Endodermal cell (in vitro differentiated cells): ENCODE measurements around the gene TECR. TPM values are rescaled to one million over a fixed set of nuclear protein-coding genes. Genes with fewer than 3 reads are reported as not detected.
A peak's percentile ranks its signal among the peaks of the same experiment; 100 is the strongest.

Experiments used
- DNase-seq: peaks from one replicate; pipeline ENCODE4 v3.0.0-alpha.2; 2017
- H3K27ac ChIP-seq: 2 replicates; pipeline ENCODE4 v1.5.1; 2013; ENCODE audit warnings: mild to moderate bottlenecking, low read depth, low read length, moderate library complexity
- H3K27me3 ChIP-seq: 2 replicates; pipeline ENCODE4 v1.6.1; 2013; ENCODE audit warnings: mild to moderate bottlenecking, low read length, moderate library complexity; ENCODE audit not compliant: insufficient read depth, control insufficient read depth, poor library complexity, severe bottlenecking
- H3K36me3 ChIP-seq: 2 replicates; pipeline ENCODE4 v1.7.0; 2013; ENCODE audit warnings: mild to moderate bottlenecking, low read length, moderate library complexity; ENCODE audit not compliant: control insufficient read depth, insufficient read depth
- H3K4me1 ChIP-seq: one replicate; pipeline ENCODE4 v1.7.0; 2013; ENCODE audit warnings: low read length; ENCODE audit not compliant: control insufficient read depth, insufficient read depth
- H3K4me3 ChIP-seq: 2 replicates; pipeline ENCODE4 v1.5.1; 2013; ENCODE audit warnings: mild to moderate bottlenecking, low read length, moderate library complexity
- H3K9ac ChIP-seq: 2 replicates; pipeline ENCODE4 v1.6.1; 2013; ENCODE audit warnings: mild to moderate bottlenecking, low read length, moderate library complexity; ENCODE audit not compliant: poor library complexity, severe bottlenecking; ENCODE audit errors: extremely low read depth
- H3K9me3 ChIP-seq: 2 replicates; pipeline ENCODE4 v1.6.1; 2013; ENCODE audit warnings: mild to moderate bottlenecking, low read length, moderate library complexity; ENCODE audit not compliant: control insufficient read depth
- H3K27ac Mint-ChIP-seq: 2 replicates; pipeline ENCODE4 v1.8.0; 2020; ENCODE audit warnings: mixed read lengths
- H3K27me3 Mint-ChIP-seq: 2 replicates; pipeline ENCODE4 v1.8.0; 2021; ENCODE audit warnings: mild to moderate bottlenecking, mixed read lengths; ENCODE audit not compliant: insufficient read depth
- H3K36me3 Mint-ChIP-seq: 2 replicates; pipeline ENCODE4 v1.8.0; 2020; ENCODE audit warnings: low read depth, mixed read lengths
- H3K4me1 Mint-ChIP-seq: 2 replicates; pipeline ENCODE4 v1.8.0; 2020; ENCODE audit warnings: mixed read lengths
- H3K4me3 Mint-ChIP-seq: 2 replicates; pipeline ENCODE4 v1.8.0; 2020; ENCODE audit warnings: mild to moderate bottlenecking, moderate library complexity, mixed read lengths
- H3K9me3 Mint-ChIP-seq: 2 replicates; pipeline ENCODE4 v1.8.0; 2020; ENCODE audit warnings: mild to moderate bottlenecking, mixed read lengths
- CTCF ChIP-seq: fragments of 200-600 bp; sonication (generic); conservative IDR thresholded peaks from 2 replicates; pipeline ENCODE4 v1.5.0; 2021; ENCODE audit warnings: antibody characterized with exemption, mild to moderate bottlenecking
- WGBS, 2 experiments: methylation state at CpG; one replicate each; pipeline versions ENCODE4 v1.1.5 to v1.1.7; 2013; ENCODE audit warnings: missing lambda C conversion rate in 2 of 2, mixed read lengths in 1 of 2; ENCODE audit not compliant: insufficient coverage in 1 of 2, insufficient read length in 1 of 2; 5-methylcytosine and 5-hydroxymethylcytosine counted together
- total RNA-seq, 2 donors: library from RNA; stranded (reverse); fragmentation: NEBNext Ultra II Directional in 1 of 2; extraction: Animal tissue kit (Norgen Biotek cat#: 25700) in 1 of 2; gene quantifications; 2 replicates in 1 of 2; 3 replicates in 1 of 2; pipeline ENCODE4 v1.2.1, GENCODE V29; 2021

Gene TECR
- total RNA-seq, 2 donors from 2014 or later = 127 to 140 TPM

- no peaks in the 10 kb centered on the region for H3K36me3 ChIP-seq
- H3K4me3 ChIP-seq = no peak overlapping the region
- H3K27ac ChIP-seq = no peak overlapping the region
- no peaks in the 10 kb centered on the region for H3K27me3 Mint-ChIP-seq
- no peaks in the 10 kb centered on the region for H3K27me3 ChIP-seq
- DNase-seq = no peak
- no peak overlapping the region for H3K27ac Mint-ChIP-seq
- 78 to 88% methylated on average over 3 to 7 of the region's 8 CpGs for WGBS, 2 experiments
- no peaks in the 10 kb centered on the region for H3K9me3 Mint-ChIP-seq
- H3K4me1 Mint-ChIP-seq = peaks cover 1% of the 10 kb centered on the region
- H3K4me3 Mint-ChIP-seq = no peak overlapping the region
- no peak for TF ChIP-seq CTCF
- peaks cover 2% of the 10 kb centered on the region for H3K36me3 Mint-ChIP-seq
- H3K4me1 ChIP-seq = no peaks in the 10 kb centered on the region
- no peak overlapping the region for H3K9ac ChIP-seq
- H3K9me3 ChIP-seq = no peaks in the 10 kb centered on the region
Observed at GRCh38 chr19:14576363-14576762, 47.0 kb downstream of the TECR start.

- no peaks in the 10 kb centered on the region for H3K36me3 Mint-ChIP-seq
- H3K4me1 Mint-ChIP-seq = peaks cover 1% of the 10 kb centered on the region
- no peaks in the 10 kb centered on the region for H3K27me3 Mint-ChIP-seq
- no peak for DNase-seq
- 83 to 84% methylated on average over 1 to 5 of the region's 5 CpGs for WGBS, 2 experiments
- Histone ChIP-seq H3K9ac (no peak overlapping the region), H3K27ac (no peak overlapping the region), H3K4me1 (no peaks in the 10 kb centered on the region), H3K4me3 (no peak overlapping the region), H3K9me3 (no peaks in the 10 kb centered on the region), H3K27me3 (no peaks in the 10 kb centered on the region), H3K36me3 (no peaks in the 10 kb centered on the region)
- H3K27ac Mint-ChIP-seq = no peak overlapping the region
- no peak for TF ChIP-seq CTCF
- H3K4me3 Mint-ChIP-seq = no peak overlapping the region
- peaks cover 4% of the 10 kb centered on the region for H3K9me3 Mint-ChIP-seq
Observed at GRCh38 chr19:14577264-14577663, 47.9 kb downstream of the TECR start.

GRCh38 chr19:14577885-14578427 is 48.6 kb downstream of the TECR start:
- H3K27me3 ChIP-seq = no peaks in the 10 kb centered on the region
- no peak overlapping the region for H3K27ac Mint-ChIP-seq
- peaks cover 1% of the 10 kb centered on the region for H3K4me1 Mint-ChIP-seq
- TF ChIP-seq CTCF = no peak
- no peaks in the 10 kb centered on the region for H3K36me3 ChIP-seq
- H3K27me3 Mint-ChIP-seq = no peaks in the 10 kb centered on the region
- H3K27ac ChIP-seq = no peak overlapping the region
- H3K9me3 Mint-ChIP-seq = peaks cover 4% of the 10 kb centered on the region
- no peak overlapping the region for H3K9ac ChIP-seq
- no peaks in the 10 kb centered on the region for H3K9me3 ChIP-seq
- H3K4me1 ChIP-seq = no peaks in the 10 kb centered on the region
- H3K4me3 Mint-ChIP-seq = no peak overlapping the region
- H3K36me3 Mint-ChIP-seq = no peaks in the 10 kb centered on the region
- H3K4me3 ChIP-seq = no peak overlapping the region
- WGBS, 2 experiments = 50 to 67% methylated on average over 1 to 6 of the region's 6 CpGs
- DNase-seq = peak; percentile 72
